ENCODE results near the gene THSD4.

THSD4 gene

GRCh38 chr15:71526060-71526820, 411.0 kb downstream of the THSD4 start:
- in situ Hi-C loops (cut with HindIII; ENCODE audit: low pct_unique_long_range_greater_than_20kb, low sequenced_read_pairs) = no loop called here
- DNase-seq (ENCODE audit: low read depth in 1 of 2, low spot score in 1 of 2) = no peak
- TF ChIP-seq JUND (IDR thresholded peaks at IDR 0.05; ENCODE audit: low read depth) = no peak

GRCh38 chr15:71529361-71529760, 414.1 kb downstream of the THSD4 start:
- in situ Hi-C loops (cut with HindIII; ENCODE audit: low pct_unique_long_range_greater_than_20kb, low sequenced_read_pairs) = no loop called here
- TF ChIP-seq JUND (IDR thresholded peaks at IDR 0.05; ENCODE audit: low read depth) = no peak
- DNase-seq (ENCODE audit: low read depth in 1 of 2, low spot score in 1 of 2) = no peak

GRCh38 chr15:71530116-71530515, 414.8 kb downstream of the THSD4 start:
- no peak for DNase-seq (ENCODE audit: low read depth in 1 of 2, low spot score in 1 of 2)
- TF ChIP-seq JUND (IDR thresholded peaks at IDR 0.05; ENCODE audit: low read depth) = no peak
- in situ Hi-C loops (cut with HindIII; ENCODE audit: low pct_unique_long_range_greater_than_20kb, low sequenced_read_pairs) = no loop called here

- TF ChIP-seq JUND (IDR thresholded peaks at IDR 0.05; ENCODE audit: low read depth) = no peak
- in situ Hi-C loops (cut with HindIII; ENCODE audit: low pct_unique_long_range_greater_than_20kb, low sequenced_read_pairs) = no loop called here
- peak; percentile 37 to 83 for DNase-seq (ENCODE audit: low read depth in 1 of 2, low spot score in 1 of 2)
These were observed 417.7 kb downstream of the THSD4 start for GRCh38 chr15:71532994-71533393.

- in situ Hi-C loops (cut with HindIII; ENCODE audit: low pct_unique_long_range_greater_than_20kb, low sequenced_read_pairs) = no loop called here
- no peak for DNase-seq (ENCODE audit: low read depth in 1 of 2, low spot score in 1 of 2)
- no peak for TF ChIP-seq JUND (IDR thresholded peaks at IDR 0.05; ENCODE audit: low read depth)
These were observed 422.9 kb downstream of the THSD4 start for GRCh38 chr15:71538181-71538580.

GRCh38 chr15:71541746-71542145, 426.5 kb downstream of the THSD4 start:
- no peak for DNase-seq (ENCODE audit: low read depth in 1 of 2, low spot score in 1 of 2)
- in situ Hi-C loops (cut with HindIII; ENCODE audit: low pct_unique_long_range_greater_than_20kb, low sequenced_read_pairs) = no loop called here
- TF ChIP-seq JUND (IDR thresholded peaks at IDR 0.05; ENCODE audit: low read depth) = no peak

- in situ Hi-C loops (cut with HindIII; ENCODE audit: low pct_unique_long_range_greater_than_20kb, low sequenced_read_pairs) = no loop called here
- no peak for TF ChIP-seq JUND (IDR thresholded peaks at IDR 0.05; ENCODE audit: low read depth)
- DNase-seq (ENCODE audit: low read depth in 1 of 2, low spot score in 1 of 2) = no peak
These were observed 427.6 kb downstream of the THSD4 start for GRCh38 chr15:71542836-71543235.

GRCh38 chr15:71543413-71543812, 428.1 kb downstream of the THSD4 start:
- in situ Hi-C loops (cut with HindIII; ENCODE audit: low pct_unique_long_range_greater_than_20kb, low sequenced_read_pairs) = no loop called here
- TF ChIP-seq JUND (IDR thresholded peaks at IDR 0.05; ENCODE audit: low read depth) = no peak
- DNase-seq (ENCODE audit: low read depth in 1 of 2, low spot score in 1 of 2) = no peak

- DNase-seq (ENCODE audit: low read depth in 1 of 2, low spot score in 1 of 2) = no peak
- in situ Hi-C loops (cut with HindIII; ENCODE audit: low pct_unique_long_range_greater_than_20kb, low sequenced_read_pairs) = no loop called here
These were observed 430.0 kb downstream of the THSD4 start for GRCh38 chr15:71545223-71545760.

GRCh38 chr15:71545923-71546322, 430.7 kb downstream of the THSD4 start:
- DNase-seq (ENCODE audit: low read depth in 1 of 2, low spot score in 1 of 2) = no peak
- no peak for TF ChIP-seq JUND (IDR thresholded peaks at IDR 0.05; ENCODE audit: low read depth)
- in situ Hi-C loops (cut with HindIII; ENCODE audit: low pct_unique_long_range_greater_than_20kb, low sequenced_read_pairs) = no loop called here

More at GRCh38 chr15:71545223-71545760, 430.0 kb downstream of the THSD4 start:
- no peak for TF ChIP-seq JUND (IDR thresholded peaks at IDR 0.05; ENCODE audit: low read depth)

GRCh38 chr15:71547011-71547410, 431.7 kb downstream of the THSD4 start:
- no peak for TF ChIP-seq JUND (IDR thresholded peaks at IDR 0.05; ENCODE audit: low read depth)
- no peak for DNase-seq (ENCODE audit: low read depth in 1 of 2, low spot score in 1 of 2)
- in situ Hi-C loops (cut with HindIII; ENCODE audit: low pct_unique_long_range_greater_than_20kb, low sequenced_read_pairs) = no loop called here

- no peak for DNase-seq (ENCODE audit: low read depth in 1 of 2, low spot score in 1 of 2)
- in situ Hi-C loops (cut with HindIII; ENCODE audit: low pct_unique_long_range_greater_than_20kb, low sequenced_read_pairs) = no loop called here
- TF ChIP-seq JUND (IDR thresholded peaks at IDR 0.05; ENCODE audit: low read depth) = no peak
These were observed 433.1 kb downstream of the THSD4 start for GRCh38 chr15:71548401-71548807.

GRCh38 chr15:71549091-71549490, 433.8 kb downstream of the THSD4 start:
- no peak for DNase-seq (ENCODE audit: low read depth in 1 of 2, low spot score in 1 of 2)
- no peak for TF ChIP-seq JUND (IDR thresholded peaks at IDR 0.05; ENCODE audit: low read depth)
- in situ Hi-C loops (cut with HindIII; ENCODE audit: low pct_unique_long_range_greater_than_20kb, low sequenced_read_pairs) = no loop called here

GRCh38 chr15:71549697-71550096, 434.4 kb downstream of the THSD4 start:
- no peak for DNase-seq (ENCODE audit: low read depth in 1 of 2, low spot score in 1 of 2)
- no peak for TF ChIP-seq JUND (IDR thresholded peaks at IDR 0.05; ENCODE audit: low read depth)
- in situ Hi-C loops (cut with HindIII; ENCODE audit: low pct_unique_long_range_greater_than_20kb, low sequenced_read_pairs) = no loop called here
